Heart left ventricle (tissue), 16 donors: Measurements from ENCODE around the gene GNA15. TPM values are rescaled to one million over a fixed set of nuclear protein-coding genes. Genes with fewer than 3 reads are reported as not detected.

ENCODE experiments used
- ATAC-seq, 4 donors: fragments of 200-7000 bp; cut with Tn5 transposase; one replicate each; pipeline ENCODE4 v1.9.1; 2020 to 2022; ENCODE audit warnings: moderate library complexity in 4 of 4, mild to moderate bottlenecking in 3 of 4, moderate number of reproducible peaks in 1 of 4
- DNase-seq, 5 donors: peaks; one replicate each; pipeline ENCODE4 v3.0.0-alpha.2; 2020
- H3K27ac ChIP-seq, 12 donors: fragments of 200-600 bp; sonication (generic) in 4 of 12; one replicate each; pipeline versions ENCODE4 v1.5.0 to v1.8.0; 2016 to 2022; ENCODE audit warnings: mild to moderate bottlenecking in 2 of 12
- H3K27me3 ChIP-seq, 9 donors: fragments of 200-600 bp; sonication (generic) in 2 of 9; one replicate each; pipeline versions ENCODE4 v1.5.1 to v1.8.0; 2016 to 2022; ENCODE audit warnings: mild to moderate bottlenecking in 3 of 9
- H3K36me3 ChIP-seq, 9 donors: fragments of 200-600 bp; sonication (generic) in 2 of 9; one replicate each; pipeline versions ENCODE4 v1.5.0 to v1.8.0; 2018 to 2022; ENCODE audit warnings: mild to moderate bottlenecking in 2 of 9
- H3K4me1 ChIP-seq, 12 donors: fragments of 200-600 bp; sonication (generic) in 4 of 12; one replicate each; pipeline versions ENCODE4 v1.5.0 to v1.8.0; 2016 to 2022; ENCODE audit warnings: mild to moderate bottlenecking in 3 of 12
- H3K4me3 ChIP-seq, 12 donors: fragments of 200-600 bp; sonication (generic) in 4 of 12; one replicate each; pipeline versions ENCODE4 v1.5.0 to v1.8.0; 2017 to 2022; ENCODE audit warnings: mild to moderate bottlenecking in 9 of 12, moderate library complexity in 4 of 12
- H3K9me3 ChIP-seq, 12 donors: fragments of 200-600 bp; sonication (generic) in 4 of 12; one replicate each; pipeline versions ENCODE4 v1.5.0 to v1.8.0; 2016 to 2022; ENCODE audit warnings: mild to moderate bottlenecking in 1 of 12
- CTCF ChIP-seq, 12 donors: fragments of 200-600 bp; sonication (generic) in 4 of 12; IDR thresholded peaks; one replicate each; pipeline versions ENCODE4 v1.5.0 to v1.8.0; 2018 to 2022; ENCODE audit warnings: antibody characterized with exemption in 12 of 12, mild to moderate bottlenecking in 5 of 12
- POLR2A ChIP-seq, 2 donors: fragments of 450-650 bp; IDR thresholded peaks; one replicate each; pipeline ENCODE4 v1.6.1; 2017; ENCODE audit warnings: antibody characterized with exemption in 2 of 2, mild to moderate bottlenecking in 2 of 2, moderate library complexity in 2 of 2
- WGBS, 4 donors: extraction: QIAGEN DNeasy Blood & Tissue Kit in 2 of 4; methylation state at CpG; one replicate each; pipeline versions ENCODE4 v1.1.5 to v1.1.7; 2013 to 2018; 5-methylcytosine and 5-hydroxymethylcytosine counted together
- intact Hi-C, 10 donors: fragments of 100-400 bp; cut with DNase I; formaldehyde crosslinking; loops; one replicate each; pipeline versions ENCODE4 v1.11.1 to v1.14.2; 2022
- polyA plus RNA-seq, 2 donors: library from polyadenylated mRNA; stranded (reverse); fragments of 200-250 nt; gene quantifications; one replicate each; pipeline ENCODE4 v1.2.3, GENCODE V29; 2013
- total RNA-seq, 9 donors: library from RNA; depleted of rRNA in 2 of 9; stranded (reverse); fragments of >200 nt in 2 of 9; fragmentation: NEBNext Ultra II Directional in 3 of 9; extraction: Animal tissue kit (Norgen Biotek cat#: 25700) in 3 of 9; gene quantifications; one replicate each; pipeline versions ENCODE4 v1.1.0 to v1.2.4, GENCODE V29; 2016 to 2023
- donor health status: ischemic (EF 13 %, LVEDD 7.1; RV severe dilation, severe dysfunction).
- donor health status: healthy with polysubstance abuse.
- donor health status: DM: no; HTN: yes; CAD: no.
- donor health status: DM: no; HTN: no; CAD: no.
- donor health status: ischemic (EF 25% LVEDD 6.9; RV normal size, moderate dysfunction).
- donor health status: ischemic (EF 25% LVEDD 5.7; RV mildly dilated, moderate dysfunction).
- donor health status: healthy.
- donor health status: DM: yes; HTN: yes; CAD: no.
- donor health status: ischemic (EF 35%, LVEDD 5.7; RV mildly dilated, moderate dysfunction).
- donor health status: nonischemic (EF 11% LVEDD 7.7; RV severe dilation, severe dysfunction).
- donor health status: DM: yes; HTN: yes; CAD: no.
- donor health status: PGD.
- donor health status: ischemic (EF 29% LVEDD 5.4; RV normal size, mild dysfunction).
- donor health status: nonischemic (EF 23%, LVEDD 6.1; RV moderate dilation, normal function).

The GNA15 gene
- total and polyA plus RNA-seq, 11 donors = 0.69 to 15.2 (median 1.7) TPM

GRCh38 chr19:3142292-3142670, 6.4 kb downstream of the GNA15 start:
- Histone ChIP-seq H3K27ac (peak overlapping the region in 11 of 12 donors; percentile 26 to 95 (median 62)), H3K27me3 (no peaks in the 10 kb centered on the region), H3K36me3 (no peaks in the 10 kb centered on the region), H3K4me3 (no peak overlapping the region), H3K9me3 (peaks cover 0 to 15% (median 3%) of the 10 kb centered on the region in 12 donors), H3K4me1 (peaks cover 0 to 51% (median 11%) of the 10 kb centered on the region in 12 donors)
- TF ChIP-seq CTCF (IDR thresholded peaks at IDR 0.05) (no peak), POLR2A (IDR thresholded peaks at IDR 0.05) (no peak)
- ATAC-seq (peak in 3 of 4 donors; percentile 38 to 52 (median 50)), DNase-seq (peak in 1 of 5 donors; percentile 21)
- WGBS, 4 donors = 42 to 64% (median 52%) methylated on average over 6 of the region's 6 CpGs
- intact Hi-C loops = no loop called here

GRCh38 chr19:3142781-3143337, 7.0 kb downstream of the GNA15 start:
- H3K9me3 ChIP-seq = peaks cover 0 to 15% (median 3%) of the 10 kb centered on the region in 12 donors
- H3K4me1 ChIP-seq = peaks cover 0 to 47% (median 10%) of the 10 kb centered on the region in 12 donors
- ATAC-seq (no peak), DNase-seq (peak in 2 of 5 donors; percentile 11 to 16)
- no peaks in the 10 kb centered on the region for H3K27me3 ChIP-seq
- no peak overlapping the region for H3K4me3 ChIP-seq
- peak overlapping the region in 8 of 12 donors; percentile 46 to 95 (median 64) for H3K27ac ChIP-seq
- no peak for TF ChIP-seq POLR2A (IDR thresholded peaks at IDR 0.05)
- WGBS, 4 donors = 67 to 71% (median 69%) methylated on average over 11 of the region's 11 CpGs
- no peaks in the 10 kb centered on the region for H3K36me3 ChIP-seq
- intact Hi-C loops = no loop called here

- WGBS, 4 donors = 66 to 72% (median 70%) methylated on average over 18 to 20 of the region's 20 CpGs
- peak in 3 of 4 donors; percentile 13 to 51 (median 36) for ATAC-seq
Observed at GRCh38 chr19:3145909-3146676, 10.3 kb downstream of the GNA15 start.

GRCh38 chr19:3146677-3147100, 10.9 kb downstream of the GNA15 start:
- Histone ChIP-seq H3K36me3 (peaks cover 0 to 28% (median 0%) of the 10 kb centered on the region in 9 donors), H3K27ac (peak overlapping the region in 1 of 12 donors; percentile 76), H3K4me1 (peaks cover 0 to 31% (median 7%) of the 10 kb centered on the region in 12 donors), H3K27me3 (peaks cover 0 to 3% (median 0%) of the 10 kb centered on the region in 9 donors), H3K4me3 (no peak overlapping the region), H3K9me3 (no peaks in the 10 kb centered on the region)
- peak in 2 of 4 donors; percentile 10 to 28 for ATAC-seq
- 56 to 79% (median 66%) methylated on average over 4 to 5 of the region's 5 CpGs for WGBS, 4 donors
- TF ChIP-seq POLR2A (IDR thresholded peaks at IDR 0.05) (no peak), CTCF (IDR thresholded peaks at IDR 0.05) (peak; percentile 29 to 73 (median 60))
- DNase-seq = peak in 1 of 5 donors; percentile 81
- intact Hi-C loops = no loop called here

More at GRCh38 chr19:3145909-3146676, 10.3 kb downstream of the GNA15 start:
- Histone ChIP-seq H3K27me3 (no peaks in the 10 kb centered on the region), H3K4me3 (no peak overlapping the region), H3K4me1 (peaks cover 0 to 37% (median 10%) of the 10 kb centered on the region in 12 donors), H3K27ac (peak overlapping the region in 1 of 12 donors; percentile 76), H3K36me3 (peaks cover 0 to 25% (median 0%) of the 10 kb centered on the region in 9 donors), H3K9me3 (no peaks in the 10 kb centered on the region)
- TF ChIP-seq CTCF (IDR thresholded peaks at IDR 0.05) (peak in 1 of 12 donors; percentile 71), POLR2A (IDR thresholded peaks at IDR 0.05) (no peak)
- peak in 4 of 5 donors; percentile 51 to 67 (median 56) for DNase-seq
- intact Hi-C loops = no loop called here
